Activated CD8-positive, alpha-beta memory T cell treated with anti-CD3 and anti-CD28 coated beads for 24 hours (primary cell): ENCODE measurements around the gene TK1.

ENCODE experiments used
- DNase-seq: peaks from one replicate; pipeline ENCODE4 v3.0.0-alpha.2; 2020

TK1 gene

DNA sequence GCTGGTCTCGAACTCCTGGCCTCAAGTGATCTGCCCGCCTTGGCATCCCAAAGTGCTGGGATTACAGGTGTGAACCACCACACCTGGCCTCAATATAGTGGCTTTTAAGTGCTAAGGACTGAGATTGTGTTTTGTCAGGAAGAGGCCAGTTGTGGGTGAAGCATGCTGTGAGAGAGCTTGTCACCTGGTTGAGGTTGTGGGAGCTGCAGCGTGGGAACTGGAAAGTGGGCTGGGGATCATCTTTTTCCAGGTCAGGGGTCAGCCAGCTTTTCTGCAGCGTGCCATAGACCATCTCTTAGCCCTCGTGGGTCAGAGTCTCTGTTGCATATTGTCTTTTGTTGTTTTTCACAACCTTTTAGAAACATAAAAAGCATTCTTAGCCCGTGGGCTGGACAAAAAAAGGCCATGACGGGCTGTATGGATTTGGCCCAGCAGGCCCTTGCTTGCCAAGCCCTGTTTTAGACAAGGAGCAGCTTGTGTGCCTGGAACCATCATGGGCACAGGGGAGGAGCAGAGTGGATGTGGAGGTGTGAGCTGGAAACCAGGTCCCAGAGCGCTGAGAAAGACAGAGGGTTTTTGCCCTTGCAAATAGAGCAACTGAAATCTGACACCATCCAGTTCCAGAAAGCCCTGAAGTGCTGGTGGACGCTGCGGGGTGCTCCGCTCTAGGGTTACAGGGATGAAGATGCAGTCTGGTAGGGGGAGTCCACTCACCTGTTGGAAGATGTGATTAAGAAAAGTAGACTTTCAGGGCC lies 32.7 kb upstream of the TK1 start:
- no peak for DNase-seq

DNA sequence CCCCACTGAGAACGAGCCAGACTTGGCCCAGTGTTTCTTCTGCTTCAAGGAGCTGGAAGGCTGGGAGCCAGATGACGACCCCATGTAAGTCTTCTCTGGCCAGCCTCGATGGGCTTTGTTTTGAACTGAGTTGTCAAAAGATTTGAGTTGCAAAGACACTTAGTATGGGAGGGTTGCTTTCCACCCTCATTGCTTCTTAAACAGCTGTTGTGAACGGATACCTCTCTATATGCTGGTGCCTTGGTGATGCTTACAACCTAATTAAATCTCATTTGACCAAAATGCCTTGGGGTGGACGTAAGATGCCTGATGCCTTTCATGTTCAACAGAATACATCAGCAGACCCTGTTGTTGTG lies 27.8 kb upstream of the TK1 start:
- no peak for DNase-seq

DNA sequence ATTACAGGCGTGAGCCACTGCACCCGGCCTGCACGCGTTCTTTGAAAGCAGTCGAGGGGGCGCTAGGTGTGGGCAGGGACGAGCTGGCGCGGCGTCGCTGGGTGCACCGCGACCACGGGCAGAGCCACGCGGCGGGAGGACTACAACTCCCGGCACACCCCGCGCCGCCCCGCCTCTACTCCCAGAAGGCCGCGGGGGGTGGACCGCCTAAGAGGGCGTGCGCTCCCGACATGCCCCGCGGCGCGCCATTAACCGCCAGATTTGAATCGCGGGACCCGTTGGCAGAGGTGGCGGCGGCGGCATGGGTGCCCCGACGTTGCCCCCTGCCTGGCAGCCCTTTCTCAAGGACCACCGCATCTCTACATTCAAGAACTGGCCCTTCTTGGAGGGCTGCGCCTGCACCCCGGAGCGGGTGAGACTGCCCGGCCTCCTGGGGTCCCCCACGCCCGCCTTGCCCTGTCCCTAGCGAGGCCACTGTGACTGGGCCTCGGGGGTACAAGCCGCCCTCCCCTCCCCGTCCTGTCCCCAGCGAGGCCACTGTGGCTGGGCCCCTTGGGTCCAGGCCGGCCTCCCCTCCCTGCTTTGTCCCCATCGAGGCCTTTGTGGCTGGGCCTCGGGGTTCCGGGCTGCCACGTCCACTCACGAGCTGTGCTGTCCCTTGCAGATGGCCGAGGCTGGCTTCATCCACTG lies 27.3 kb upstream of the TK1 start, which contains the start of gene BIRC5:
TSS of gene BIRC5 (plus strand) at position 238 of the 690 bp plus-strand sequence. CDS start at position 302, 64 bp downstream.
- DNase-seq = peak; percentile 96

DNA sequence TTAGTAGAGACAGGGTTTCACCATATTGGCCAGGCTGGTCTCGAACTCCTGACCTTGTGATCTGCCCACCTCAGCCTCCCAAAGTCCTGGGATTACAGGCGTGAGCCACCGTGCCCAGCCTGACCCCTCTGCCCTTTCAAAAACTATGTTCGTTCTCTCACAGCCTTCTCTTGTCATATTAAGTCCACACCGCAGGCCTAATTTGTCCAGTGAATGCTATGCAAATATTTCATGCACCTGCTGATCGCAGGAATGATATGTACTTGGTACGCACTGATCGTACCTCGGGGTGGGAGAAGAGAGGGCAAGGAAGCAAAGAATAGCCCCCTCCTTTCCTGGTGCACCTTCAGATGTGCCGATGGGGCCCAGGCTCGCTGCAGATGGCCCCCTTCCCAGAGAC lies 24.2 kb upstream of the TK1 start:
- no peak for DNase-seq

DNA sequence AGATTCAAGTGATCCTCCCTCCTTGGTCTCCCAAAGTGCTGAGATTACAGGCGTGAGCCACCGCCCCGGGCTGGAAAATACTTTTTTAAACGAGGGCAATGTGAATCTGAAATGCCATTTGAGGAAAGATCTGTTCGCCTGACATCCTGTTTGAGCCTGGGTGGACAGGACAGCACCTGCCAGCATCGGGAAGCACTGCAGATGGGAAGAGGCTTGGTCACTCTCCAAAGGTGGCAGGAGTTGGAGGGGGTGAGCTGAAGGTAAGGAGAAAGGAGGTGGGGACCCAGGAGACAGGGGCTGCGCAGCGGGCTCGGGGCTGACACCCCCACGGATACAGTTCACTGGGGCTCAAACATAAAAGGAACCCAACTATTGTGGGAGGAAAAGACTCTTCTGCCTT lies 23.3 kb upstream of the TK1 start:
- no peak for DNase-seq

DNA sequence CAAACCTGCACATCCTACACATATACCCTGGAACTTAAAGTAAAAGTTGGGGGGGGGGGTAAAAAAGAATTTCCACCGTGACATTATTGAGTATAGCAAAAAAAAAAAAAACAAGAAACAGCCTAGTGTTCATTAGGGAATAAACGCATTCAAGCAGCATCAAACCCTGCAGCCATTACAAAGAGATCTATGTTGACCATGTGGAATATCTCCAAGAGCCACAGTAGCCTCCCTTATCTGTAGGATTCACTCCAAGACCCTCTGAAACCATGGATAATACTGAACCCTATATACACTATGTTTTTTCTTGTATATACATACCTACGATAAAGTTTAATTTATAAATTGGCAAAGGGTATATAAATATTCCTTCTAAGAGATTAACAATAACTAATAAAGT lies 21.6 kb upstream of the TK1 start:
- DNase-seq = no peak

DNA sequence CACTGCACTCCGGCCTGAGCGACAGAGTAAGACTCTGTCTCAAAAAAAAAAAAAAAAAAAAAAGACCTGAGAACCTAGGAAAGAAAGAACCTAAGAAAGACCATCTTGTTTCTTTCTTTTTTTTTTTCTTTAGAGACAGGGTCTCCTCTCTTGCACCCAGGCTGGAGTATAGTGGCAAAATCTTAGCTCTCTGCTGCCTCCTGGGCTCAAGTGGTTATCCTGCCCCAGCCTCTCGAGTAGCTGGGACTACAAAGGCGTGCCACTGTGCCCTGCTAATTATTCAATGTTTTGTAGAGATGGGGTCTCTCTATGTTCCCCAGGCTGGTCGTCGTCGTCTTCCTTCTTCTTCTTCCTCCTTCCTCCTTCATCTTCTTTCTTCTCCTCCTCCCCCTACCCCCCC lies 19.4 kb upstream of the TK1 start:
- no peak for DNase-seq

DNA sequence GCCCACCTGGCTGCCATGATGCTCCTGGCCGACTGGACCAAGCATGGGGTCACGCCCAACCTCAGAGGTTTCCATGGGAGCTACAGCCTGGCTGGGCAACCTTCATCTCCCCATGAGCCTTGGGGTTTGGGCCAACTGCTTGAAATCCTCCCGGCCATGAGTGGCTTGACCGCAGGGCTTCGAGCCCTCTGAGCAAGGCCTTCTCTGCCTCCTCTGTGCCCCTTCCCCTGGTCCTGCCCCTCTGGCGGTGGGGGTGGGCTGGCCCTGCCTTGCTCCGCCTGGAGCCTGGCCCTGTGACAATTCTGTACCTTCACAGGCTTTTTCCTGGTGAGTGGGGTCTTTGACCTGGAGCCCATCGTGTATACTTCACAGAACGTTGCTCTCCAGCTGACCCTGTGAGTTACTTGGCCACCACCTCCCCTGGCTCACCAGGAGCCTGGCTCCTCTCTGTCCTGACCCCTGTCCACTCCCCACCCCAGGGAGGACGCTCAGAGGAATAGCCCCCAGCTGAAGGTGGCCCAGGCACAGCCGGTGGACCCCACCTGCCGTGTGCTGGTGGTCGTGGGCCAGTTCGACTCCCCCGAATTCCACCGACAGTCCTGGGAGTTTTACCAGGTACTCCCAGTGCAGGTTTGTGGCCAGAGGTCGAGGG lies 18.4 kb upstream of the TK1 start:
- DNase-seq = no peak

DNA sequence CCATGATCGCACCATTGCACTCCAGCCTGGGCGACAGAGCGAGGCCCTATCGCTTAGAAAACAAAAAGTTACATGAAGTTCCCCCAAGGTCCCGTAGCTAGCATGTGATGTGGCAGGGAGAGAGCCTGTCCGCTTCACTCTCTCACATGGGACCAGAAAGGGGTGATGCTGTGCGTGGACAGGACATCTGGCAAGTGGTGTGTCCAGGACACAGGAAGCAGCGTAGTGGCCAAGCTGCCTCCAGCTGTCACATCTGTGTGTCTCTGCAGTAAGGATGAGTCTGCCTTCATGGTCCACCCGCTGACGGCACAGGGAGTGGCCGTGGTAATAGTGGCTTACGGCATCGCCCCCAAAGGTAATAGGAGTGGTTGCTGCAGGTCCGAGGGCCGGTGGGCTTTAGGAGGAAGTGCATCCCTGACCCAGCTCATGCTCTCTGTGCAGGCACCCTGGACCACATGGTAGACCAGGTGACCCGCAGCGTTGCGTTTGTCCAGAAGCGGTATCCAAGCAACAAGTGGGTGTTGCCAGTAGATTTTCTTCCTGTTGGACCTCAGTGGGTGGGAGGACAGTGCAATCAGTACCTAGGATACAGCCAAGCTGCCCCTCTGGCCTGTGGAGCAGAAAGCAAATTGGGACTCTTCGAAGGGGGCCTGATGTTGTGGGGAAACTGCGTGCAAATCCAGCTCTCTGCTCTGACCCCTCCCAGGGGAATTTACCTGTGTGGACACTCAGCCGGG lies 17.7 kb upstream of the TK1 start:
- DNase-seq = no peak

DNA sequence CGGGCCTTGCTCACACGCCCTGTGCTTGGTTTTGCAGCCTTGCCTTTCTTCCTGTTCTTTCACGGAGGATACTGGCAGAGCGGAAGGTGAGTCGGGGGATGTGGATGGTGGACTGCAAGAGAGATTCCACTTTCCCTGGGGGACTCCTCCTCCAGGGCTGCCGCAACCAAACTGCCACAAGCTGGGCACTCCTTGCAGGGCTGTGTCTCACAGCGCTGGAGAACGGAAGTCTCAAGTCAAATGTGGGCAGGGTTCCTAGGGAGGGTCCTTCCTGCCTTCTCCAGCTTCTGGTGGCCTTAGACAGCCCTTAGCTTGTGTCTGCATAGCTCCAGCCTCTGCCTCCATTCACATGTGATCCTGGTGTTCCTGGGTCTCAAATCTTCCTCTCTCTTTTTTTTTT lies 15.8 kb upstream of the TK1 start:
- no peak for DNase-seq

DNA sequence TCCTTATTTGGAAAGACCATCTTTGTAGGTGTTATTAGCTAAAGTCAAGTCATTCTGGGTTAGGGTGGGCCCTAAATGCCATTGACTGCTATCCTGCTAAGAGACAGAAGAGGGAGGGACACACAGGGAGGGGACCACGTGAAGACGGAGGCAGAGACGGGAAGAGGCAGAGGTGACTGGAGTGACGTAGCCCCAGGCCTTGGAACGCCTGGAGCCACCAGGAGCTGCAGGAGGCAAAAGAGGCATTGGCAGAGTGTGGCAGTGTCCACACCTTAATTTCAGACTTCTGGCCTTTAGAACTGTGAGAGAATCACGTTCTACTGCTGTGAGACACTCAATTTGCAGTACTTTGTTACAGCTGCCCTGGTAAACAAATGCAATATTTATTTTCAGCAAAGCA lies 13.6 kb upstream of the TK1 start:
- DNase-seq = no peak

DNA sequence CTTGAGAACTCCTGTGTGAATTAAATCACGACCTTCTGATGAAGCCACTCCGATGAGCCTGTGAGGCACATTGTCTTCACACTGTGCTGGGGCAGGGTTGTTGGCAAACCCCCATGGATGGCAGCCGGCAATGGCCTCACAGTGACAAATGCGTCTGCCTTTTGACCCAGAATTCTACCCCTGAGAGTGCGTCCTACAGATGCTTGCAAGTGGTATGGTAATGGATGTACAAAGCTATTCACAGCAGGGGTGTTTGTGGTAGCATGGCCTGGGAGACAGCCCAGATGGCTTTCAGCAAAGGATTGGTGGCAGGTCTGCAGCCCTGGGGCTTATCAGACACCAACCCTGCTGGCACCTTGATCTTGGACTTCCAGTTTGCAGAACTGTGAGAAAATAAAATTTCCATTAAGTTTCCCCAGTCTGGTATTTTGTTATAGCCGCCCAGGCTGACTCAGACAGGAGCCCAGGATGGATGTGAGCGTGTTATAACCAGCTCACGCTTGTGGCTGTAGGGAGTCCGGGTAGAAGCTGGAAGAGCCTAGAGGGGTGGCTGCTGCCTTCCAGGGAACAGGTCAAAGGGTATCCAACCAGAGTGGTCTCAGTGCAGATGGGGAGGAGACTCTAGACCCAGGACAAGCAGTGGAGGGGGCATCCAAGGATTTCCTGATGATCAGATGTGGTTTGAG lies 10.4 kb upstream of the TK1 start:
- no peak for DNase-seq

DNA sequence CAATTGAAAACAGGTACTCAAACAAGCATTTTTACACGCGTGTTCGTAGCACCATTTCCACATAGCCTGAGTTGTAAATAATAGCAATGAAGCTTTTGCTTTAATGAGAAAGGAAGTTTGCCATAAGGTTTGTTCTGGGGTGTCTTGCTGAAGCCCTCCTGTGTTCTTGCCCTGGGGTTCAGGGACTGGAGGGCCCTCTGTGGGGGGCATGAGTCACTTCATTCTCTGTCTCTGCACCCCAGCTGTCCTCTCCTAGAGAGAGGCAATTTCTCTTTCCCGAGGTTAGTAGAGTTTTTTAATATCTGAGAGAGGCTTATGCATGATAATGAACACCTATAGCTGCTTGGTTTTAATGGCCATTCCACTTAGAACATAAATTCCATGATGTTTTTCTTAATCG lies 9.9 kb upstream of the TK1 start:
- no peak for DNase-seq

DNA sequence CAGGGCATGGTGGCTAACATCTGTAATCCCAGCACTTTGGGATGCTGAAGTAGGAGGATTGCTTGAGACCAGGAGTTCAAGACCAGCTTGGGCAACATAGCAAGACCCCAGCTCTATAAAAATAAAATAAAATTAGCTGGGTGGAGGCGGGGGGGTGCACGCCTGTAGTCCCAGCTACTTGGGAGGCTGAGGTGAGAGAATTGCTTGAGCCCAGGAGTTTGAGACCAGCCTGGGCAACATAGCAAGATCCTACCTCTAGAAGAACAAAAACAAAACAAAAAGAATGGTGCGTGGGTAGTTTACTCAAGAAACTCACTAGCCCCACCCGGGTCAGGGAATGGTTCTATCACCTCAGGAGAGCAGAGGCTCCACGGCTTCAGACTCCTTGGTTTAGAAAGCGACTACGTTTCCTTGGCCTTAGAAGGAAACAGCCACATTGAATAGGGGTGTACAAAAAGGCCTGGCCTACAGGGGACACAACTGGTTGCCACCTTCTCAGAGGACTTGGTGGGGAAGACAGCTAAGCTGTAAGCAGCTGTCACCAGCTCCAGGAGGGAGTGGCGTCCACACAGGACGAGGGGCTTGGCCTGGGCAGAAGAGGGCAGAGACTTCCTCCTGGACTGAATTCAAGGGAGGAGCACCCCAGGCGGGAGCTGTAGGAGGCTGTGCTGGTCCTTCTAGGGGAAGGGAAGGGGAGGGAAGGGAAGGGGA lies 716 bp downstream of the TK1 start:
- DNase-seq = peak; percentile 61

DNA sequence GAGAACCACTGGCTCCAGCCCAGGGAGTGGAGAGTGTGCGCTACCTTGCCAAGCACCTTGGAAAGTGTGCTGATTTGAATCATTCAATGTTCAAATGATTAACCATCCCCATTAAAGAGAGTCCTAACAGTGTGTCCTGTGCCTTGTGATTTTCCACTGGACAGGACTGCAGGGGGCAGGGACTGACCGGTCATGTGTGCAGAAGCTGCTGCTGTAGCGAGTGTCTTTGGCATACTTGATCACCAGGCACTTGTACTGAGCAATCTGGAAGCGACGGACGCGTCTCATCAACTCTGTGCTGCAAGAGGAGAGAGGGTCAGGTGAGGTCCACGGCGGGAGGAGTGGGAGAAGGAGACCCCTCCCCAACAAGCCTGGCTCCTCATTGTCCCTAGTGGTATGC lies 2.0 kb downstream of the TK1 start:
- DNase-seq = no peak

DNA sequence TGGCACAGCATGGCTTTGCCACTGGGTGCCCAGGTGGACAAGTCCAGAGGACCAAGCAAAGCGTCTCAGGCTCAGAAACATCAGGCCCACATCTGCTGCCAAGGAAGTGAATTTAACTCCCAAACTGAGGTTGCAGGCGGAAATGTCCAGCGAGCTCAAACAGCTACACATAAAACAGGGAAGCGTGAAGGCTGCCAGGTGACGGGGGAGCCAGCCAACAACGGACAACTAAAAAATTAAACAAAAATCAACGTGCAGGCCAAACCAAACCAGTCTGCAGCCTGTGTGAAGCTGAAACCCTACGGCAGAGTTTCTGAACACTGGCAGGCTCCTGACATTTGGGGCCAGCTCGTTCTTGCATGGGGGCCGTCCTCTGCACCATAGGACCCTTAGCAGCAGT lies 2.5 kb downstream of the TK1 start:
- no peak for DNase-seq

DNA sequence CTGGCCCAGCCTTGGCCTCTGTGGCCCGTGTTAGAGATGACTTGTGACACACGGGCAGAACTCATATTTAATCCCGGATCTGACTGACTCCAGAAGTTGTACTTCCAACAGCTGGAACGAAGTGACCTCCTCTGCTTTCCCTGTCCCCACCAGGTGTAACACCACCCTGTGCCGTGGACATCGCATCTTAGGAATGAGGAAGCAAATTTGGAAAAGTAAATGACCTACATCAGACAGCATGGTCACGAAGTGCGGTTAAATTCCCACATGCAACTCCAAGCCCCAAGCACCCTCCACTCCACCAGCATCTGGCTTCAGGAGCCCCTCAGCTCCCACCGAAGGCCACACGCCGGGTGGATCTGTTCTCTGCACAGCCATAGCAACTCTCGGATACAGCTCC lies 2.9 kb downstream of the TK1 start:
- no peak for DNase-seq

DNA sequence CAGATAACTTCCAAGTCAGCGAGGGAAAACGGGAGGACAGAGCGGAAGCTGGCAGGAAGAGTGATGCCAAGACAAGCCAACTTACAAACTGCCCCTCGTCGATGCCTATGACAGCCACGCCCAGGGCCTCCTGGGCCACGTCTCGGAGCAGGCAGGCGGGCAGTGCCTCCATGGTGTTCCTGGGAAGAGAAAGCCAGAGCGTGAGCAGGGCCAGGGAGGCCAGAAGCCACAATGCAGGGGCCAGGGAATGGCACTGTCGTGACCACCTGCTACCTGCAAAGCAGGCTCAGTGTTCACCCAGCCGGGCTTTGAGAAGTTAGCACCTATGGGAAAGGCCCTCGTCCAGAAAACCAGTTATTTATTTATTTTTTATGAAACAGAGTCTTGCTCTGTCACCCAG lies 4.3 kb downstream of the TK1 start:
- no peak for DNase-seq

DNA sequence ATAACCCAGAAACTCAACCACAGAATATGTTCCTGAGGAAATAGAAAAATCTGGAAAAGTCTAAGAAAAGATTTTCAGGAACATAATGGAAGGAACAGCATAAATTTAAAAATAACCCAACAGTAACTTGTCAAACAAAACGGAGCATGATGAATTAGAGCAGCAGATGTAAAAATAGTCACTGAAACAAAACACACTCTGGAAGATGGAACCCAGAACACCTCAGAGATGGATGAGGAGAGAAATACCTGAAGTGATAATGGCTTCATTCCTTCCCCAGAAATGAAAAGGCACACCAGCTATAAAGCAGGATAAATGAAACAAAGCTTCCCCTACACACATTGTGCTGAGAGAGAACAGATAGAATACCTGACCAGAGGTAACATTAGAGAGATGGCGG lies 6.3 kb downstream of the TK1 start:
- no peak for DNase-seq

DNA sequence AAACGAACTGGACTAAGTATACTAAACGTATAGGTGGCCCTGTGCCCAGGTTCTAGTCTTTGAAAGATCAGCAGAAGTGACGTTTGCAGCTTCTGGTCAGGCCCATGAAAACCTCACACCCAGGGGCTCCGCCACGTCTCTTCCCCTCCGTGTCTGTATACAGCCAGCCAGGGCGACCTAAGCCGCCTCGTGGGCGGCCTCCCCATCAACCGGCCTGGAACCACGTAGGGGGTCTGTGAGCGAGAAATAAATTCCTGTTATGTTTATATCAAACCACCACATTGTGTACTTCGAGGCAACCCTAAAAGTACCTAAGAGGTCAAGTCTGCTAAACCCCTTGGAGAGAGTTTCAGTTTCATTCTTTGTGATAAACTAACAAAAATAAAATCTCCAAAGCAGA lies 6.8 kb downstream of the TK1 start:
- no peak for DNase-seq

DNA sequence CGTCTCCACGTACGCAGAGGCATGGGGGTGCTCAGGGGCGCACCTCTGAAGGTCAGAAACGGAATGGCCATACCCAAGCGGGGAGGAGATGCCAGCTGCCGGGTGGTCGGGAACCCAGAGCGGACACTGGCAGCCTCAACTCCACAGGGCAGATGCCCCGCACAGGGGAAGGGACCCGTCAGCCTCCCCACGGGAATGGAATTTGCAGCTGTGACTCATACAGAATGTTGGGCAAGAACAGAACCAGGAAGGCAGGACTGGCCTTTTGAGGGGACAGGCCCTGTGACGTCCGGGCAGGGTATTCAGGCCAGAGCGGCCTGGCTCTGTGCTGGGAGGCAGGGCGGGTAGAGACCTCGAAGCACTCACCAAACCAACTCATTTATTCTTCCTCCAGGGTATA lies 7.5 kb downstream of the TK1 start:
- DNase-seq = no peak

DNA sequence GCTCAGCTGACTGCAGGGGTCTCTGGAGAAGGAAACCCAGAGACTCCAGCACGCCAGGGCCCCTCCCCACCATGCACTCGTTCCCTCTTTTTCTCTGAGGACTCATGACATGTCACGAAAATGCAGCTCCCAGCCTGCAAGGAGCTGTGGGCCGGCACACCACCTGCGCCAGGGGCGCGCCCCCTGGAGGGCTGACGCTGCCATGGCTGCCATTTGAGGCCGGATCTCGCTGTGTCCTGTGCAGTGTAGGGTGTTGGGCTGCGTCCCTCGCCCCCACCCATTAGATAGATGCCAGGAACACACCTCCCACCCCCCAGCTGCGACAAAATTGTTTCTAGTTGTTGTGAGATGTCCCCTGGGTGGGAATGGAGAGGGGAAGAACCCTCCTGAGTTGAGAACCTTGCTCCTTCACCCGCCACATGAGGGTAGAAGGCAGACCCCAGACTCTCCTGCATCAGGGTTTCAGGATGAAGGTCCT lies 10.3 kb downstream of the TK1 start:
- DNase-seq = peak; percentile 90
